Epidermal melanocyte (primary cell): ENCODE results near the gene UTP4.

Experiments used
- DNase-seq: peaks from one replicate; pipeline ENCODE4 v3.0.0; 2011; ENCODE audit warnings: low spot score; ENCODE audit not compliant: insufficient read length

UTP4 gene

DNA sequence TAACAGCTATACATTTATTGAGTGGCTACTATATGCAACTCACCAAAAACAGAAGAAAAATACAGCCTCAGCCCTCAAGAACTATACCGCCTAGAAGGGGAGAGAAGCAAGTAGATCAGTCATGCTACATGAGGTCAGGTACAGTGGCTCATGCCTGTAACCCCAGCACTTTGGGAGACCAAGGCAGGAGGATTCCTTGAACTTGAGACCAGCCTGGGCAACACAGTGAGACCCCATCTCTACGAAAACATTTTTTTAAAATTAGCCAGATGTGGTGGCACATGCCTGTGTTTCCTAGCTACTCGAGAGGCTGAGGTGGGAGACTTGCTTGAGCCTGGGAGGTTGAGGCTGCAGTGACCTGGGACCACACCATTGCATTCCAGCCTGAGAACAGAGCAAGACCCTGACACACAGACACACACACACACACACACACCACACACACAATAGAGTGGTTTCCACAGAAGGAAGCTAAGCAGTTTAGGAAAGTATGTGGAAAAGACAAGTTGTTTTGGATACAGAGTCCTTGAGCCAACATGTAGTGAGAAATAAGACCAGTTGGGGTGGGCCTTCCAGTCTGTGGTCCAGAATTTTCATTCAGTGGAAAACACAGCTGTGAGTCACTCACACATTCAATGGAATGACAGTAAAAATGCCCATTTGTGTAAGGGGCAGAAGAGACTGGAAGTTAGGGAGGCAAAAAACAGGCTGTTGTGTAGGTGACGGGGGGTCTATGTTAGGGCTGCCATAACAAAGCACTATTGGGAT, 43.8 kb downstream of the UTP4 start:
- DNase-seq: no peak

DNA sequence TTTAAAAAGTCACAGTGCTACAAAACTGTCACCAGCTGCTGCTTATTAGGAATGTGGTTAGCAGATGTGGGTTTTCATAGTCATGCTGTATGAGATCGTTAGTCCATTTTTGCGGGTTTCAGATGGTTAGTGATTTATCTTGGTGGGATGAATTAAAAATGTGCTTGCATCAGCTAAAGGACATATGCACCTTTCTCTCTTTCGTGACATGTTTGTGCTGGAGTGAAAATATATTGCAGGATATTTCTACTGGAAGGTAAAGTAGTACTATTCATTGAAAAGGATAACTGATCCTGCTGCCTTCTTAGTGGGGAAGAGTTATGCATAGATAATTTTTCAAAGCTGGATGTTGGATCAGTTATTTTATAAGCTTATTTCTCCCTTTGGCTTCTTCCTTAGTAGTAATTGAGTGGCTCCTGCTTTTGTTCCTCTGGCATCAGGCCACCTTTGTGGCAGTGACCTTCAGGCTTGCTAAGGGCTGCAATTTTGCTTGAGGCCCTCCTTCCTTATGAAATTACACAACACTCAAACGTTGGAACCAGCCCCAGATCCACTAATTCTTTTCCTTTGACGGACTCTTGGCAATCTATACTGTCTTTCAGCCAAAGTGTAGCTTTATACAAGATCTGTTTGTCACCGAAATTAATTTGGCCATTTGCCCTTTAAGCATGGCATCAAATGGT, 47.0 kb downstream of the UTP4 start:
- peak; percentile 68 for DNase-seq

DNA sequence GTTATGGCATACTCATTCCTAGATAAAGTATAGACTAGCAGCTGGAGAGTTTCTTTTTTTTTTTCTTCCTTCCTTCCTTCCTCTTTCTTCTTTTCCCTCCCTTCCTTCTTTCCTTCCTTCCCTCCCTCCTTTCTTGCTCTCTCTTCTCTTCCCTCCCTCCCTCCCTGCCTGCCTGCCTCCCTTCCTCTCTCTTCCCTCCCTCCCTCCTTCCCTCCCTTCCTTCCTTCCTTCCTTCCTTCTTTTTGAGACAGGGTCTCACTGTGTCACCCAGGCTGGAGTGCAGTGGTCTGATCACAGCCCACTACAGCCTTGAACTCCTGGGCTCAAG, 47.5 kb downstream of the UTP4 start:
- DNase-seq: no peak

DNA sequence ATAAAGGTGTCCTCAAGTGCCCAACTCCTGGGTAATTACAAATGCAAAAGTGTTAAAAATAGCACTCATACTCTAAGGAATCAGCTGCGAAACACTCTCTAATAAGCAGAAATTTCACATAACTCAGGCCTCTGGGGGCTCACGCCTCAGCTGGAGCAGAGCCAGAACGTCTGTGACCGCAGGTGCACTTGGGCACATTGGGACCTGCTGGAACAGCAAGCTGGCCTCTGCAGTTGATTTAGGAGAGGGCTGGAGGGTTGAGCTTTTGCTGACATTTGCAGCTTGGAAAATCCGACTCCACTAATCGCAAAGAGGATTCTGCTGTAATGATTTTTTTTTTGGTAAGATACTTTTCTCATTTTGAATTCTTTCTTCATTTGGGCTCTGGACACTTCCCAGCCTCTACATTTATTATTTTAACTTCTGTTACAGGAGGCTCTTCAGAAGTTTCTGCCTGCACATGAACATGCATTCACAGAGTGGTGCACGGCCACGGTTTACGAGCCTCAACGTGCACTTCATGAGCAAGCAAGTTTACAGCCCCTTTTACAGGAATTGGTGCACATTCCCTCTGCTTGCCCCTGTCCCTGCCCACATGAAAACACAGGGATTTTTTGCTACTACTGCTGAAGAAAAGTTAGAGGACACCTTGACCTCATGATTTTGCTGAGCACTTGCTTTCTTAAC, 50.4 kb downstream of the UTP4 start:
- DNase-seq: no peak

DNA sequence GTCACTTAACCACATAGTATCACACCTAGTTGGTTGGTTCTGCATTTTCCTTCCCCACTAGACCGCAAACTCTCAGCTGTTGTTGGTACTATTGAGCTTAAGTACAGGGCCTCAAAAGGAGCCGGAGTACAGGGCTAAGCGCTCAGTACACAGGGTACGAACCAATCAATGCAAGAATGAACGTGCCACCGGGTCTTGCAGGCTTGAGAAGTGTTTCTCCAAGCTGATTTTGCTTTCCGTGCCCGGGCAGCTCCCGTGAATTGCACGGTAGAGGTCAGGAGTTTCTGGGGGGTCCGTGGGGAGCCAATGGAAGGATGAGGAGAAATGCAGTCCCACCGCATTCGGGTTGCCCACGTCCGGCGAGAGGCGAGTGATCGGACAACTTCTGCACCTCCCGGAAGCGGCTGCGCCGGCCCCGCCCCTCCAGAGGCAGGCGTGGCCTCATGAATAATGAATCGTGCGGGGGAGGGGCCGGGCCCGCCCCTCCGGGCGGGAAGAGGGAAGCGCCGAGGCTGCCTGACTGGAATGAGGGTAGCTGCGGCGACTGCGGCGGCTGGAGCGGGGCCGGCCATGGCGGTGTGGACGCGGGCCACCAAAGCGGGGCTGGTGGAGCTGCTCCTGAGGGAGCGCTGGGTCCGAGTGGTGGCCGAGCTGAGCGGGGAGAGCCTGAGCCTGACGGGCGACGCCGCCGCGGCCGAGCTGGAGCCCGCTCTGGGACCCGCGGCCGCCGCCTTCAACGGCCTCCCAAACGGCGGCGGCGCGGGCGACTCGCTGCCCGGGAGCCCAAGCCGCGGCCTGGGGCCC, 54.4 kb downstream of the UTP4 start, which contains the start of gene SNTB2:
Gene SNTB2 (plus strand): TSS at position 523 of the 804 bp plus-strand sequence. CDS start 3 bp downstream, at position 526.
- peak; percentile 89 for DNase-seq

DNA sequence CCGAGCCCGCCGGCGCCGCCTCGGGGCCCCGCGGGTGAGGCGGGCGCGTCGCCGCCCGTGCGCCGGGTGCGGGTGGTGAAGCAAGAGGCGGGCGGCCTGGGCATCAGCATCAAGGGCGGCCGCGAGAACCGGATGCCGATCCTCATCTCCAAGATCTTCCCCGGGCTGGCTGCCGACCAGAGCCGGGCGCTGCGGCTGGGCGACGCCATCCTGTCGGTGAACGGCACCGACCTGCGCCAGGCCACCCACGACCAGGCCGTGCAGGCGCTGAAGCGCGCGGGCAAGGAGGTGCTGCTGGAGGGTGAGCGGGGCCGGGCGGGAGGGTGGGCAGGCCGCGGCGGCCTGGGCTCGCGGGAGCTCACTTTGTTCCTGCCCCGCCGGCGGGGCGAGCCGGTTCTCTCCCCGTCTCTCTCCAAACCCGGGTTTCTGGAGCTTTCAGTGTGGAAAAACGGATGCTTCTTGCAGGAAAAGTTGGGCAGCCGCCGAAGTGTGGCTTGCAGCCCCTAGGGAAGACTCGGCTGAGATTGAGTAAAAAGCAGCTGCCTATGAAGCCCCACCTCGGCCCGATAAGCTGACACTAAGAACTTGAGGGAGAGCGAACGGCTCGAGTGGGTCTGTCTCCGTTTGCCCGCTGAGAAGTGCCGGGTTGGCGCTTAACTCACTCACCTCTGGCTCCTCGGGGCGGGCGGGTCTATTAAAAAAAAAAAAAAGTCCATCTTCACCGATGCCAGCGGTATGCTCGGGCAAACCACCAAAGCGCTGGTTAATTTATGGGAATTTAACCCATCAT, 55.2 kb downstream of the UTP4 start:
- no peak for DNase-seq

DNA sequence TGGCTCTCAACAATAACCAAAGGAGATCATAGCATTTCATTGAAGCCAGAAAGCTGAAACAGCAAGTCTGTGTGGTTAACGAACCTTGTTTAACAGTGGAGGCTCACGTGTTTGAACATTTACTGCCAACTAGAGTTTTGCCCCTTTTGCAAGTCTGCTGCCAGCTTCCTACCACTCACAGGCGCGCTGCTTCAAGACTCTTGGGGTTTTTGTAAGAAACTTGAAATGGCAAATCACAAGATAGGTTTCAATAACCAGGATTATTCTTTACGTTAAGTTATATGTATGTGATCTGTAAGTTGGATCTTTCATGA, 55.7 kb downstream of the UTP4 start:
- DNase-seq: no peak

DNA sequence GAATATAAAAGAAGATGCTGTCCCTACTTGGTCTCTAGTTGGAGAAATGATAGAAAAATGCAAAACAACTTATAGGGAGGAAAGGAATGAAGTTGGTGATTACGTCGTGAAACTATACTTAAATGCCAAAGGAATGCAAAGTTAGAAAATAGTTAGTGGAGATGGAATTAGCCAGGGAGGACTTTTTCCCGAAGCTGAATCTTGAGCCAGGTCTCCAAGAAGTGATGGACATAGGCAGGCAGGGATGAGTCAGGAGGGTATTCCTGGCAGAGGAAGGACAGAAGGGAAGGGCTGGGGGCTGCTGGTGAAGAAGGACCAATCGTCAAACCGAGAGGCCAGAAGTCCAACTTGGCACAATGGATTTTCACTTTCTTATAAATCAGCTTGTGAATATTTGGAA, 56.3 kb downstream of the UTP4 start:
- DNase-seq: no peak

DNA sequence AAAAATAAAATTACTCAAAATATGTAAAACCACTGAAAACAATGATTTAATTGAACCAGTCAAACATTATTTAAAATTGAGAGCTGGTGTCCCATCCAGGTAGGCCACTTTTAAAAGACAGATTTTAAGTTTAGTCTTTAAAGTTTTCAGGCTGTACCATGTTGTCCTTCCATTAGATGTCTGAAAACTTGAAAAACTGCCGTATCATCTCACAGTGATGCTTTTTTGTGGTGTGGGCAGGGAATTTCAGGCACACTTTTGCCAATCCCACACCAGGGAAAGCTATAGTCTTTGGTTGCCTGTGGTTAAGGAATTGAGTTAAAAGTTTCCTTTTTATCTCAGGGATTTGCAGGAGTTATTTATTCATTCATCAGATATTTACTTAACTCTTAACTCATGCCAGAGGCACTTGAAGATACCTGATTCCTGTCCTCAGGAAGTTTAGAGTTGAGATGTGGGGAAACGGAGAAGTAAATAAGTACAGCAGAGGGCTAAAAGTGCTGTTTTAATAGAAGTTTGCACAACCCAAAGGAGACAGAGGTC, 57.7 kb downstream of the UTP4 start:
- no peak for DNase-seq

DNA sequence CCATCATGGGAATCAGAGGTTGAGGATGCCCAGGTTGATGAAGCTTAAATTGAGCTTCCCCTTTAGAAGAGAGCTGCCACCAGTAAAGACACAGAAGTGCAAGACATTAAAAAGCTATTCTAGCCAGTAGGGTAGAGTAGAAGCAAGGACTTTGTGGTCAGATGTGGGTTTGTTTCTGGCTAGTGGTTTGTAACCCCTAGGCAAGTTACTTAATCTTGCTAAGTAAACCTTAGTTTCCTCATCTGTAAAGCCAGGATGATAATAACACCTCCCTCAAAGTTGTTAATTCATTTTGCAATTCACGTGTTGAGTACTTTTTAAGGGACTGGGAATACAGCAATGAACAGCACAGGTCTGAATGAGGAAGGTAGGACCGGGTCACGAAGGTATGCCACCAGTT, 58.1 kb downstream of the UTP4 start:
- no peak for DNase-seq

DNA sequence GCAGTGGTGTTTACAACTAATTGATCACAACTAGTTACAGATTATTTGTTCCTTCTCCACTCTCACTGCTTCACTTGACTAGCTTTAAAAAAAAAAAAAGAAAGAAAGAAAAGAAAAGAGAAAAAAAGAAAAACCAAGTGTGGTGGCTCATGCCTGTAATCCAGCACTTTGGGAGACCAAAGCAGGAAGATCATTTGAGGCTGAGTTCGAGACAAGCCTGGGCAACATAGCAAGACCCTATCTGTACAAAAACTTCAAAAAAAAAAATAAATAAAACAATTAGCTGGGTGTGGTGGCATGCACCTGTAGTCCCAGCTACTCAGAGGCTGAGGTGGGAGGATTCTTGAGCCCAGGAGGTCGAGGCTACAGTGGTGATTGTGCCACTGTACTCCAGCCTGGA, 58.7 kb downstream of the UTP4 start:
- no peak for DNase-seq

DNA sequence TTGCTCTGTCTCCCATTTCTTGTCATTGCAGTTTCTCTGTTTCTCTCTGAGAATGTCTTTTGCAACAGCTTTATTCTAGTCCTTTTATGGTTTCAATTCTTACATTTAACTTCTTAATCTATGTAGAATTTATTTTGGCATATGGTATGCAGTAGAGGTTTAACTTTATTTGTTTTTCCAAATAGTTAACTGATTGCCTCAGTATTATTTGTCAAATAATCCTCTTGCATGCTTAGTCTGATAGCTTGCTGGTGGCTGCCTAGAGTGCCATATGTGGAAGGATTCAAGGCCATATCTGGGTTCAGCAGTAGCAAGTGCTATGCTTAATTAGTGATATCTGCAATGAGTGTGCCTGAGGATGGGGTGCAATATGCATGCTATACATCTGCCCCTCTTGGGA, 61.4 kb downstream of the UTP4 start:
- no peak for DNase-seq

DNA sequence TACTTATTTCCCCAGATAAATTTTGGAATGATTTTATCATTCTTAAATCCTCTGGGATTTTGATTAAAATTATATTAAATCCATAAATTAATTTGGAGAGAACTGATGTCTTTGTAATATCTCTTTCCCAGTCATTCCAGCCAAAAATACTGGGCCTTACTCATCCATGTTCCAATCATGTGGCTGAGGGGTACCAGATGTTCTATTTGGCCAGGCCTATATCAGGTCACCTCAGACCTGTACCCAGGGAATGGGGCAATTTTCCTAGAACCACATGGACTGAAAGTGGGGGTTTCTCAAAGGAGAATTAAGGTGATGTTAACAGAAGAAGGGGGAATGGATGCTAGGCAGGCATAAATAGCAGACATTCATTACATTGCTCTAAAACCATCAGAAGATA, 62.0 kb downstream of the UTP4 start:
- no peak for DNase-seq

DNA sequence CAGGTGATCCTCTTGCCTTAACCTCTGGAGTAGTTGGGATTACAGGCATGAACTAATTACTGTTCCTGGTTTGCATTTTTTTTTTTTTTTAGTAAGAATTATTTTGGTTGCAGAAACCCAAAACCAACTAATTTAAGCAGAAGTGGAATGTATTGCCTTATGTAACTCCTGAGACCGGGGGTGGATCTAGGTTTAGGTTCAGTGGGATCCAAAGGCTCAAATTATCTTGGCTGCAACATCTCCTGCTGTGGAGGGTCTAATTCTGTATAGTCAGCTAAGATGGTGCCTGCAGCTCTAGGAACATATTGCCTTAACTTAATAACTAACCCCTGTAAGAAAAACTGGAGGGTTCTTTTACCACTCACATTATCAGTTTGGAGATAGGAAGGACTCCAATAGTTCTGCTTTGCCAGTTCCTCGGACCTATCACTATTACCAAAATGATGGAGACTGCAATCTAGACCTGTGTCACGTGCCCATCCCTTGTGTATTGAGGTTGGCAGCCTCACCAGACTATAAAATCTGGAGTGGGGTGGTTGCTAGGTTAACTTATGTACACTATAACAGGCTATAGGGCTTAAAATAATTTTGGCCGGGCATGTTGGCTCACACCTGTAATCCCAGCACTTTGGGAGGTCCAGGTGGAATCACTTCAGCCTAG, 63.0 kb downstream of the UTP4 start:
- no peak for DNase-seq

DNA sequence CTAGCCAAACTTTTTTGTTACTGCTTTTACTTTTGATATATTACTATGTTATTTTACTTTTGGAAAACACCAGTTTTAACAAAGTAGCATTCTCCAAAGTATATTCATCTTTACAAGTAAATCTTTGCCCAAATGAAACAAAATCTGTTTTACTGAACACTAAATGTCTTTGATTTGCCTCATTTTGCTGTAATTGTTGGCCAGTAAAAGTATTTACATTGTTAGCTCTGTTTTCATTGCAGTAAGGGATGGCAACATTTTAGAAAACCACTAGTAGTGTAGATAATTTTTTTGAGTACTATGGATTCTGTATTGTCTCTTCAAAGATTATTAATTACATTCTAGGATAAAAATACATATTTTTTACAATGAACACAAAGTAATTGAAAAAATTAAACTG, 65.1 kb downstream of the UTP4 start:
- DNase-seq: no peak

DNA sequence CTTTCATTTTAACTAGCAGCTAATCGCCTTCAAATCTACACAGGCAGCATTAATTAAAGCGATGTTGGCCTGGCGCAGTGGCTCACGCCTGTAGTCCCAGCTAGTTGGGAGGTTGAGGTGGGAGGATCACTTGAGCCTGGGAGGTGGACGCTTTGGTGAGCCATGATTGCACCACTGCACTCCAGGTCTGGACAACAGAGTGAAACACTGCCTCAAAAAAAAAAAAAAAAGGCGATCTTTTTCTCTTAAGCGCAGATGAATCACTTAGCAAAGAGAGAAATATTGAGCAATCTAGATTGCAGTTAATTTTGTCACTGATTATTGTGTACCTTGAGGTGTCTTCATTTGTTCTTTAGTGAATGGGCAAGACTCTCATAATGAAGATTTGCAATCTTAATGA, 66.9 kb downstream of the UTP4 start:
- DNase-seq: no peak

DNA sequence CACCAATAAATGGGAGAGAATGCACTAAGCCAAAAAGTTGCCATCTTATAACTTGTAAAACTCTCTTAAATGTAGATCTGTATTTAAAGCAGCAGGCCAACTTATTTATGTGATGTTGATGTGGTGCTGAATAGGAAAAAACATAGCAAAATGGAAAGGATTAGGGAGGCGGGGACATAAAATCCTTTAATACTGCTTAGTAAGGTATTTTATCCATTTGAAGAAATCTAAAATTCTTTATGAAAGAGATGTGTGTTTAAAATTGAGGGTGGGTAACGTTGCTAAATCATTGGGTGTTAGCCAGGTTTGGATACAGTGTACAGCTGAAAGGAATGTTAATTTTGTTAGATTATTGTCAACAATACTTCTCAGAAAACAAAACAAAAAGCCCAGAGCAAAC, 68.8 kb downstream of the UTP4 start:
- no peak for DNase-seq

DNA sequence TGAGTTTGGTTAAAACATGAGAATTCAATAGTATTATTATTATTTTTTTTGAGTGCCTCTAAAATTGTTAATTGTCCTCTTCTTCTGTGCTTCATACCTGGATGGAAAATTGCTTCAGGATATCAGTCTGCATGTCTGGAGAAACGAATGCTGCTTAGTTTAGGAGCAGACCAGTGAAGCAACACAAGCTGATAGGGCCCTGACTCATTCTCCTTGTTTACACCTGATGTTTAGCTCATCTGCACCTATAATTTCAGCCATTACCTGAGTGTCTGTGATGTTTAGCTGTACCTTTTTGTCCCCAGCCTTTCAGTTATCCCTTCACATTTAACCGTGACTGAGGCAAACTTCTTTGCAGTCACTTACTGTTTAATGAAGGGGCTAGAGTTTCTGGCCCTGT, 69.3 kb downstream of the UTP4 start:
- DNase-seq: no peak

DNA sequence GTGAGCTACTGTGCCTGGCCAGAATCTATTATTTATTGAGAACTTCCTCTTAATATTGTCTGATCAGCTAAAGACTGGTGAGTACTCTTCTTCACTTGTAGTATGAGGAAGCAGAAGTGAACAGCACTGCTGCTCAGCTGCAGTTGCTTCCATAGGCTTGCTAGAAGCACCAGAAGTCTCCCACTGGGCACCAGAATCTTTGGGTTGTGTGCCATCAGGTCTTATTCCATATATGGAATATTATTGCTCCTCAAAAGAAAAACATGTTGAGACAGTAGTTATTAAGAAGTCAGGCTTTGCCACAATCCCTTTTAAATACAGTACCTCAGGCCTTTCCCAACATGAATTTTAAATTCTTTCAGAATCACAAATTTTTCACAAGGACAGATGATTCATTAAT, 71.7 kb downstream of the UTP4 start:
- DNase-seq: no peak

DNA sequence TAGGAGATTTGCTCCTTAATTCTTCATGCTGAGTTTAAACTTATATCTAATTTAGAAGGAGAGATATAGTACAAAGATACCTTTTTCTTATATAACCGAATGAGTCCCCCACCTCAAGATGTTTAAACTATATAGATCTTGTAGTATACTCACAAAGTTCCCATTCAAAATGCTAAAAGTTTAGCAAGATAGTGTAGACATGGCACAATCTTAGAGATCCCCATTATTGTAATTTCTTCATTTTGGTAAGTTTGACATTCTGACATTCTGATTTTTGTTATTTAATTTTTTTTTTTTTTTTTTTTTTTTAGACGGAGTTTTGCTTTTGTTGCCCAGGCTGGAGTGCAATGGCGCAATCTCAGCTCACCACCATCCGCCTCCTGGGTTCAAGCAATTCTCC, 77.3 kb downstream of the UTP4 start:
- DNase-seq: no peak
